GM19328 (cell line): Measurements from ENCODE around the gene MAPKBP1.

Source experiments
- ATAC-seq: cut with Tn5 transposase; IDR thresholded peaks from one replicate; pipeline ENCODE4 v1.9.1; 2021; ENCODE audit warnings: mild to moderate bottlenecking, moderate library complexity; ENCODE audit not compliant: unreplicated experiment

The MAPKBP1 gene

GRCh38 chr15:41866263-41866703, 92.0 kb downstream of the MAPKBP1 start:
- ATAC-seq: no peak

- ATAC-seq: no peak
These were observed 92.7 kb downstream of the MAPKBP1 start for GRCh38 chr15:41866872-41867579.

DNA sequence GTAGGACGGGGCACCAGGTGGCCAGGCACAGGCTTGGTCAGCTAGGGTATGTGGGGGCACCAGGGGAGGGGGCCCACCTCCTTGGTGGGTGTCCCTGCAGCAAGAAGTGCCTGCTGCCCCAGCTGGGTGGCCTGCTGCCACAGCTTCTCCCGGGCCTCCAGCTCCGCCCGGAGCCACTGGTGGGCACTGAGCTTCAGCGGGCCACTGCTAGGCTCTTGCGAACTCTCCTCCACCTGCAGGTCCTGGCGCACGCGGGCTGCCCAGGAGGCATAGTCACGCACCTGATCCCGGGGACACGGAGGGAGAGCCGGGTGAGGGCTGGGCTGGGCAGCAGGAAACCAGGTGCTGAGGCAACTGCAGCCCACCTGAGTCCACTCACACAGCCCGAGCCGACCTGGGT, 94.0 kb downstream of the MAPKBP1 start:
- no peak for ATAC-seq

DNA sequence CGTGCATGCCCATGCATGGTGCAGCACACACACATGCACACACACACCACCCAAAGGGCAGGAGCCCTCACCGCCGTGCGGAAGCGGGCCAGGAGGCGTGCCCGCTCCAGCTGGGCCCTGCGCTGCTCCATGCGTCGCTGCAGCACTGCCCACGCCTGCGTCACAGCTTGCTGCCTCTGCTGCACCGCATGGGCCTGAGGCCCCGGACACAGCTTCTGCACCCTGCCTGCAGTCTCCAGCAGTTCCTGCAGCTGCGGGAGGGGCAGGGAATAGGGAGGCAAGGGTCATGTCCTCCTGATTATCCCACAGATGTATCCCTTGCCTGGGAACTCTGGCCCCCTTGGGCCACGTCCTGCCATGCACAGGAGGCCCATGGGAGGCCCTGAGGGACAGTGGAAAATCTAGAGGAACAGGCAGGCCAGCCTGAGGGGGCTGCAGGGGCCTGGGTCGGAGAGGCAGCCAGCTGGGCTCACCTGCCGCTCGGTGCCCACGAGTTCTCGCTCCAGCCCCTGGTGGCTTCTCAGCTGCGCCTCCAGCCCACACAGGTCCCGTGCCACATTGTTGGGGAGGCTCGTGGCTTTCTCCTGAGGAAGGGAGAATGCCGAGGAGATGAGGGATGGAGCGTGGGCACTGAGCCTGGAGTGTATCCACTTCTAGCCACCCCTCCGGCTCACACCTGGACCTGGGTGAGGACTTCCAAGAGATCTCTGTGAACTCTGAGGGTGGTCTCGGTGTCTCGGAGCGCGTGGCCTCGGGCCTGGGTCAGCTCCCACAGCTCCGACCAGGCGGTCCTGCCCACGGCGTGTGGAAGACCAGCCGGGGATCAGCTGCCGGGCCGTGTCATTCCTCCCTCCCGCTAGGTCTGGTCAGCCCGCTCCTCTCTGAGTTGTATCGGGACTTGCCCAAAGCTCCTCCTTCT, 95.7 kb downstream of the MAPKBP1 start:
- ATAC-seq: no peak

- ATAC-seq: no peak
These were observed 96.4 kb downstream of the MAPKBP1 start for GRCh38 chr15:41870689-41871081.

DNA sequence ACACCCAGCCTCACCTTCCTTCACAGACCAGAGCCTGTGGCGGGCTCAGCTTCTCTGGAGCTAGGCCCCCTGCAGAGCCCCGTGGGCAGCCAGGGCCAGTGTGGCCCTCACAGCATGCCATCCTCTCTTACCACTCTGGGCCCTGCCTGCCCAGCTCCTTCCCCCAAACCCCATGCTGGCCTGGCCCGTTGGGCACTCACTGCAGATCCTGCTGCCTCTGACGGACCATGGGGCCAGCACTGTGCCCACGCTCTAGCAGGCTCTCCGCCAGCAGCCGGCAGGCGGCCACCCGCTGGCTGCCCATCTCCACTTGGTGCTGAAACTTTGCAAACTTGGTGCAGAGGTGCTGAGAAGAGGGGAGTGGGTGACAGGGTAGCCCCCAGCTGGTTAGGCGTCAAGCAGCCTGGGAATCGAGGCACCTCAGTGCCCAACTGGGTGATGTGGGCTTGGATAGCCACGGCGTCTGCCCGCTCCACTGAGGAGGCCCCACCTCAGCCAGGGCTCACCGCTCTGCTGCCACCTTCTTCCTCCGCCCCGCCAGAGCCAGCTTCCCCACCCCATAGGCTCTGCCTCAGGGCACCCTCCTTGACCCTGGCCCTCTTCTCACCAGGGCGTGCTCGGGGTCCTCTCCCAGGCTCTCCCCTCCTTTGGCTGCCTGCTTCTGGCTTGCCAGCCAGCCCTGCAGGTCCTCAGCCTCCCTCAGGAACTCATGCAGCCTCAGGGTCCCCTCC, 97.1 kb downstream of the MAPKBP1 start:
- ATAC-seq: no peak

GRCh38 chr15:41872166-41872747, 98.0 kb downstream of the MAPKBP1 start:
- no peak for ATAC-seq

DNA sequence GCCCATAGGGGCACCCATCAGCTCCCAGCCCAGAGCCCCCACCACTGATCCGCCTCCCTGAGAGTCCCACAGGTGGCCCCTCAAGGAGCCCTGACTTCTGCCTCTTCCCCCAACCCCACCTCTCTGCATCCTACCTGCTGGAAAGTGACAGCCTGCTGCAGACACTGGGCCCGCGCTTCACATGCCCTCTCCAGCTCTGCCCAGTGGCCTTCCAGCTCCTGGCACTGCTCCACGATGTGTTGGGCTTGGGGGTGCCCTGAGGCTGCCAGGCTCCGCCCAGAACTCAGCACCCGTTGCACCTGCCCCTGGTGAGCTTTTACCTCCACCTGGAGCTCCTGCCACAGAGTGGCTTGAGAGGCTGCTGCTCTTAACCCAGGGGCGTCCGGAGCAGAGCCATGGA, 99.4 kb downstream of the MAPKBP1 start:
- ATAC-seq: no peak

DNA sequence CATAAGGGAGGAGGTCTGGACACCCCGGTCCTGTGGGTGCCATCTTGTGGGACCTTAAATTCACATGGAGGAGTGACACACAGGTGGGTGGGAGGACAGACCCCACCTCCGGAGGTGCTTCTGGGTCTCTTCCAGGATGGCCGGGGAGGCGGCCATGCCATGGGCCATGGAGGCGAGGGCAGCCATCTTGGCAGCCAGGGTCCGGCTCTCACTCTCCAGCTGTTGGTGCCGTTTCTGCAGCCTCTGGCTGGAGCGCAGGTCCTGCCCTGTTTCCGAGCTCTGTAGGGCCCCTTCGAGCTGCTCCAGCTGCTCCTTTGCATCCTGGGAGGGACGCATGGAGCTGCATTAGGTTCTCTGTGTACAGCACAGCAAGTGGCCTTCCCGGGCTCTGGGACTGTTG, 100.5 kb downstream of the MAPKBP1 start:
- no peak for ATAC-seq

- ATAC-seq: no peak
These were observed 101.7 kb downstream of the MAPKBP1 start for GRCh38 chr15:41876007-41876406.

- ATAC-seq: no peak
These were observed 102.4 kb downstream of the MAPKBP1 start for GRCh38 chr15:41876689-41877088.
